Stimulated activated naive CD8-positive, alpha-beta T cell treated with anti-CD3 and anti-CD28 coated beads, Interleukin-15, Interleukin-2, amounts not matched to agents 100 ng/mL and 50 ng/mL, for 24 hours (primary cell): ENCODE measurements around the gene CYB561D2.

ENCODE experiments used
- H3K27ac Mint-ChIP-seq: one replicate; pipeline ENCODE4 v1.8.0; 2021; ENCODE audit warnings: mild to moderate bottlenecking, mixed read lengths
- H3K27me3 Mint-ChIP-seq: one replicate; pipeline ENCODE4 v1.8.0; 2021; ENCODE audit warnings: mixed read lengths
- H3K36me3 Mint-ChIP-seq: one replicate; pipeline ENCODE4 v1.8.0; 2021; ENCODE audit warnings: low read depth, mixed read lengths
- H3K4me1 Mint-ChIP-seq: one replicate; pipeline ENCODE4 v1.8.0; 2021; ENCODE audit warnings: low read depth, mixed read lengths
- H3K4me3 Mint-ChIP-seq: one replicate; pipeline ENCODE4 v1.8.0; 2021; ENCODE audit warnings: mild to moderate bottlenecking, mixed read lengths
- H3K9me3 Mint-ChIP-seq: one replicate; pipeline ENCODE4 v1.8.0; 2021; ENCODE audit warnings: mixed read lengths

The CYB561D2 gene

GRCh38 chr3:50345008-50345407 lies 5.7 kb upstream of the CYB561D2 start:
- peak overlapping the region; percentile 23 for H3K4me3 Mint-ChIP-seq
- H3K4me1 Mint-ChIP-seq: peaks cover 65% of the 10 kb centered on the region
- no peak overlapping the region for H3K27ac Mint-ChIP-seq
- H3K27me3 Mint-ChIP-seq: no peaks in the 10 kb centered on the region
- H3K36me3 Mint-ChIP-seq: peaks cover 14% of the 10 kb centered on the region
- no peaks in the 10 kb centered on the region for H3K9me3 Mint-ChIP-seq

GRCh38 chr3:50345586-50346234 lies 5.0 kb upstream of the CYB561D2 start, which contains the start of gene ZMYND10:
TSS of gene ZMYND10 (minus strand) at chr3:50345732. CDS start at chr3:50345579, 153 bp downstream.
- H3K4me1 Mint-ChIP-seq: peaks cover 68% of the 10 kb centered on the region
- peak within 1 kb of the TSS; percentile 47 for H3K4me3 Mint-ChIP-seq
- H3K27ac Mint-ChIP-seq: peak within 1 kb of the TSS; percentile 9
- no peaks in the 10 kb centered on the region for H3K9me3 Mint-ChIP-seq
- no peaks in the 10 kb centered on the region for H3K27me3 Mint-ChIP-seq
- H3K36me3 Mint-ChIP-seq: peaks cover 17% of the 10 kb centered on the region

GRCh38 chr3:50347187-50347813 lies 3.4 kb upstream of the CYB561D2 start:
- Mint-ChIP-seq H3K27me3 (no peaks in the 10 kb centered on the region), H3K4me3 (no peak overlapping the region), H3K27ac (no peak overlapping the region), H3K36me3 (peaks cover 17% of the 10 kb centered on the region), H3K4me1 (peaks cover 67% of the 10 kb centered on the region), H3K9me3 (no peaks in the 10 kb centered on the region)

GRCh38 chr3:50350213-50350526 lies 492 bp upstream of the CYB561D2 start:
- Mint-ChIP-seq H3K4me1 (peaks cover 67% of the 10 kb centered on the region), H3K27ac (peak overlapping the region; percentile 98), H3K4me3 (peak overlapping the region; percentile 97), H3K9me3 (no peaks in the 10 kb centered on the region), H3K27me3 (no peaks in the 10 kb centered on the region), H3K36me3 (peaks cover 23% of the 10 kb centered on the region)

GRCh38 chr3:50351323-50351697 lies 648 bp downstream of the CYB561D2 start:
- H3K27ac Mint-ChIP-seq: peak overlapping the region; percentile 98
- H3K4me3 Mint-ChIP-seq: peak overlapping the region; percentile 97
- peaks cover 58% of the 10 kb centered on the region for H3K4me1 Mint-ChIP-seq
- no peaks in the 10 kb centered on the region for H3K27me3 Mint-ChIP-seq
- H3K9me3 Mint-ChIP-seq: no peaks in the 10 kb centered on the region
- H3K36me3 Mint-ChIP-seq: peaks cover 23% of the 10 kb centered on the region

GRCh38 chr3:50352781-50353180 lies 2.1 kb downstream of the CYB561D2 start:
- peaks cover 59% of the 10 kb centered on the region for H3K4me1 Mint-ChIP-seq
- H3K36me3 Mint-ChIP-seq: peaks cover 26% of the 10 kb centered on the region
- no peaks in the 10 kb centered on the region for H3K27me3 Mint-ChIP-seq
- no peak overlapping the region for H3K4me3 Mint-ChIP-seq
- no peak overlapping the region for H3K27ac Mint-ChIP-seq
- H3K9me3 Mint-ChIP-seq: no peaks in the 10 kb centered on the region

GRCh38 chr3:50353245-50354004 lies 2.8 kb downstream of the CYB561D2 start:
- peaks cover 32% of the 10 kb centered on the region for H3K36me3 Mint-ChIP-seq
- H3K27me3 Mint-ChIP-seq: no peaks in the 10 kb centered on the region
- no peak overlapping the region for H3K27ac Mint-ChIP-seq
- H3K9me3 Mint-ChIP-seq: no peaks in the 10 kb centered on the region
- H3K4me1 Mint-ChIP-seq: peaks cover 59% of the 10 kb centered on the region
- no peak overlapping the region for H3K4me3 Mint-ChIP-seq

GRCh38 chr3:50354186-50354764 lies 3.6 kb downstream of the CYB561D2 start:
- no peak overlapping the region for H3K27ac Mint-ChIP-seq
- no peak overlapping the region for H3K4me3 Mint-ChIP-seq
- H3K9me3 Mint-ChIP-seq: no peaks in the 10 kb centered on the region
- peaks cover 55% of the 10 kb centered on the region for H3K4me1 Mint-ChIP-seq
- H3K27me3 Mint-ChIP-seq: no peaks in the 10 kb centered on the region
- peaks cover 30% of the 10 kb centered on the region for H3K36me3 Mint-ChIP-seq

- no peak overlapping the region for H3K4me3 Mint-ChIP-seq
- no peaks in the 10 kb centered on the region for H3K9me3 Mint-ChIP-seq
- H3K4me1 Mint-ChIP-seq: peaks cover 55% of the 10 kb centered on the region
- H3K36me3 Mint-ChIP-seq: peaks cover 29% of the 10 kb centered on the region
- H3K27me3 Mint-ChIP-seq: no peaks in the 10 kb centered on the region
- no peak overlapping the region for H3K27ac Mint-ChIP-seq
These were observed 4.2 kb downstream of the CYB561D2 start for GRCh38 chr3:50354850-50355249.

- H3K9me3 Mint-ChIP-seq: no peaks in the 10 kb centered on the region
- H3K4me1 Mint-ChIP-seq: peaks cover 52% of the 10 kb centered on the region
- peak overlapping the region; percentile 97 for H3K4me3 Mint-ChIP-seq
- H3K27me3 Mint-ChIP-seq: no peaks in the 10 kb centered on the region
- H3K36me3 Mint-ChIP-seq: peaks cover 24% of the 10 kb centered on the region
- H3K27ac Mint-ChIP-seq: peak overlapping the region; percentile 68
These were observed 5.3 kb downstream of the CYB561D2 start for GRCh38 chr3:50355829-50356552.

GRCh38 chr3:50356553-50356952 lies 5.9 kb downstream of the CYB561D2 start:
- no peak overlapping the region for H3K27ac Mint-ChIP-seq
- H3K36me3 Mint-ChIP-seq: peaks cover 24% of the 10 kb centered on the region

GRCh38 chr3:50357481-50357880 lies 6.8 kb downstream of the CYB561D2 start:
- no peaks in the 10 kb centered on the region for H3K27me3 Mint-ChIP-seq
- no peaks in the 10 kb centered on the region for H3K9me3 Mint-ChIP-seq
- H3K27ac Mint-ChIP-seq: peak overlapping the region; percentile 91
- peaks cover 40% of the 10 kb centered on the region for H3K4me1 Mint-ChIP-seq
- peaks cover 24% of the 10 kb centered on the region for H3K36me3 Mint-ChIP-seq
- peak overlapping the region; percentile 97 for H3K4me3 Mint-ChIP-seq

More at GRCh38 chr3:50356553-50356952, 5.9 kb downstream of the CYB561D2 start:
- Mint-ChIP-seq H3K27me3 (no peaks in the 10 kb centered on the region), H3K4me1 (peaks cover 46% of the 10 kb centered on the region), H3K9me3 (no peaks in the 10 kb centered on the region), H3K4me3 (peak overlapping the region; percentile 97)

GRCh38 chr3:50358355-50358910 lies 7.8 kb downstream of the CYB561D2 start:
- Mint-ChIP-seq H3K4me1 (peaks cover 36% of the 10 kb centered on the region), H3K4me3 (peak overlapping the region; percentile 97), H3K9me3 (no peaks in the 10 kb centered on the region), H3K27ac (peak overlapping the region; percentile 91), H3K36me3 (peaks cover 24% of the 10 kb centered on the region), H3K27me3 (no peaks in the 10 kb centered on the region)
